ENCODE data around the gene VDAC2. TPM values are rescaled to one million over a fixed set of nuclear protein-coding genes. Genes with fewer than 3 reads are reported as not detected.
"Not testable (repeated sequence)": the region's sequence is repeated elsewhere in the genome, so short reads cannot be mapped to it uniquely, and the experiment has no call there.

VDAC2 gene
- total RNA-seq, 1 donor from 2014 or later, result 14.4 TPM

DNA sequence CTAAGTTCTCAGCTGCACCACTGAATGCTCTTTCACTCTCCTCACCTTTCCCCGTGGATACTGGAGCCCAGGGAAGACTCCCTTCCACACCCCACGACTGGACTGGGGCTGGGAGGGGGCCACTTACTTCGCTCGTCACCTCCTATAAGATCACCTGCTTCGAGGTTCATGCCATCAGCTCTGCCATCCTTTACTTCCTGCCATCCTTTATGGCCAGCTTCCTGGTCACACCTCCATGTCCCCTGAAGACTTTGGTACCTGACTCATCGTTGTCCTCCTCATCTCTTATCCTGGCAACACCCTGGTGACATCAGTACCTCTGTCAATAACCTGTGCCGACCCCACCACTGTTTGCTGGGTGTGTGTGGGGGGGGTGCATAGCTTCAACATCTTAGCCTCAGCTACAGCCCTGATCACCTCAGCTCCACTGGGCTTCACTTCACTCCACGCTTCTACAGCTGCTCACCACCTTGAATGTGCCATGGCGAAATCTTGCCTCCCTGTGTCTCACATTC is 8.7 kb upstream of the VDAC2 start:
- H3K4me3 ChIP-seq, result no peak overlapping the region
- DNase-seq (ENCODE audit: low spot score in 2 of 2), result peak in 1 of 2 donors; percentile 44
- intact Hi-C loops (cut with DNase I), result no loop called here
- no peaks in the 10 kb centered on the region for H3K36me3 ChIP-seq
- H3K4me1 ChIP-seq, result peaks cover 5 to 8% of the 10 kb centered on the region in 2 donors
- no peak for TF ChIP-seq CTCF (IDR thresholded peaks at IDR 0.05)
- H3K27me3 ChIP-seq, result no peaks in the 10 kb centered on the region
- H3K27ac ChIP-seq, result peak overlapping the region; percentile 63 to 69
- H3K9me3 ChIP-seq, result no peaks in the 10 kb centered on the region

DNA sequence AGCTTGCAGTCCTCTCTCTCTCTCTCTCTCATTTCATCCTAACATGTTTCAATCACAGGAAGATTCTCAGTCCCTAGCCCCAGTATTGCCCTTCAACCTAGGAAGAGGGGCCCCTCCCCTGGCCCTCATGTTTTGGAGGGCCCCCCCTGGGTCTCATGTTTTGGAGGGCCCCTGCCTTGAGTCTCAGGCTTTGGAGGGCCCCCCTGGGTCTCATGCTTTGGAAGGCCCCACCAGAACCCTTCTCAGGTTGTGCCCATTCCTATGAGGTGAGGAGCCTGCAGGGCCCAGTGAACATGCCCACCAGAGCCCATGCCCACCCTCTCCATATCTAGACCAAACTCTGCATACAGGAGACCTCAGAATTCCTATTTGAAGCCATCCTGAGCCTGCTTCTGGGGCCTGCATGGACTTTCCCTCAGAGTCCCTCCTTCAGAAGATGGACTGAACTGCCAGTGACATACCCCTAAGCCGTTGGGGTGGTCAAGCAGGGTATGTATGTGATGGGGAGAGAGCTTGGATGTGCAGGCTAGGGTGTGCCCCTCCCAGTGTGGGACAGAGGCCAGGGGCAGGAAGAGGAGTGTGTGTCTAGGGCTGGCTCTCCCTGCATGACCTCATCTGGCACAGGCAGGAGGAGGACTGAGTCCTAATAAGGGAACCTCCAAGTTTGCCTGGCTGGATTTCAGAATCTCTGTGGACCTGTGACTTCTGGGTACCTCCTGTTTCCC is 8.1 kb upstream of the VDAC2 start:
- Histone ChIP-seq H3K9me3 (no peaks in the 10 kb centered on the region), H3K36me3 (no peaks in the 10 kb centered on the region), H3K27ac (peak overlapping the region; percentile 63 to 69), H3K4me1 (peaks cover 5 to 8% of the 10 kb centered on the region in 2 donors), H3K27me3 (no peaks in the 10 kb centered on the region), H3K4me3 (no peak overlapping the region)
- intact Hi-C loops (cut with DNase I), result no loop called here
- DNase-seq (ENCODE audit: low spot score in 2 of 2), result peak in 1 of 2 donors; percentile 77
- TF ChIP-seq CTCF (IDR thresholded peaks at IDR 0.05), result no peak

DNA sequence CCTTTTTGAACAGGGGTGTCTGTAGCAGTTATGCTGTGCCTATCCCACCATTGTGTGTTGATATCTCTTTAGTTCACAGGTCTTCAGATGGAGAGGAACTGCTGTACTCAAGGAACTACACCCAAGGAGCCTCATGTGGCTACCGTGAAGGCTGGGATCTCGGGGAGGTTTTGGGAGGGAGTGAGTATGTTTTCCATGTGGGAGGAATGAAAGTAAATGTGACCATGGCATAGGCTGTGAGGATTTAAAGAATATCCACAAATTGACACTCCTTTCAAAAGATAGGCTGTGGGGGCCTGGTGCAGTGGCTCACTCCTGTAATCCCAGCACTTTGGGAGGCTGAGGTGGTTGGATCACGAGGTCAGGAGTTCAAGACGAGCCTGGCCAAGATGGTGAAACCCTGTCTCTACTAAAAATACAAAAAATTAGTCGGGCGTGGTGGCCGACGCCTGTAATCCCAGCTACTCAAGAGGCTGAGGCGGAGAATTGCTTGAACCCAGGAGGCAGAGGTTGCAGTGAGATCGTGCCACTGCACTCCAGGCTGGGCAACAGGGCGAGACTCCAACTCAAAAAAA is 7.5 kb upstream of the VDAC2 start:
- H3K9me3 ChIP-seq; H3K27me3 ChIP-seq; H3K4me3 ChIP-seq; H3K4me1 ChIP-seq; intact Hi-C loops (cut with DNase I); H3K36me3 ChIP-seq: not testable (repeated sequence)
- H3K27ac ChIP-seq, result peak overlapping the region; percentile 63 to 69
- peak in 1 of 2 donors; percentile 50 for DNase-seq (ENCODE audit: low spot score in 2 of 2)

DNA sequence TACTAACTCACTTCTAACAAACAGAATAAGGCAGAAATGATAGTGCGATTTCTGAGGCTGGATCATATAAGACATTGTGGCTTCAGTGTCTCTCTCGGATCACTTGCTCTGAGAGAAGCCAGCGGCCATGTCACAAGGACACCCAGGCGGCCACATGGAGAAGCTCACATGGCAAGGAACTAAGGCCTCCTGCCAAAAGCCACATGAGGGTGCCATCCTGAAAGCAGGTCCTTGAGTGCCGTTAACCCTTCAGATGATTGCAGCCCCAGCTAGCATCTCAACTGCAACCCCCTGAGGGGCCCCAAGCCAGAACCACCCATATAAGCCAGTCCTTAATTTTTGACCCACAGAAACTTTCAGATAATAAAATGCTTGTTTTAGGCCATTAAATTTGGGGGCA is 6.9 kb upstream of the VDAC2 start:
- TF ChIP-seq CTCF (IDR thresholded peaks at IDR 0.05), result no peak
- H3K27ac ChIP-seq, result peak overlapping the region in 1 of 2 donors; percentile 63
- intact Hi-C loops (cut with DNase I), result no loop called here

GRCh38 chr10:75205908-75206307 is 4.7 kb upstream of the VDAC2 start:
- no peaks in the 10 kb centered on the region for H3K9me3 ChIP-seq
- no peak for TF ChIP-seq CTCF (IDR thresholded peaks at IDR 0.05)
- no peak overlapping the region for H3K4me3 ChIP-seq
- no peaks in the 10 kb centered on the region for H3K27me3 ChIP-seq
- intact Hi-C loops (cut with DNase I), result no loop called here
- no peaks in the 10 kb centered on the region for H3K36me3 ChIP-seq
- no peak overlapping the region for H3K27ac ChIP-seq
- H3K4me1 ChIP-seq, result peaks cover 5 to 11% of the 10 kb centered on the region in 2 donors
- peak in 1 of 2 donors; percentile 44 for DNase-seq (ENCODE audit: low spot score in 2 of 2)

More for the DNA sequence above, 6.9 kb upstream of the VDAC2 start:
- H3K4me1 ChIP-seq, result peaks cover 5 to 8% of the 10 kb centered on the region in 2 donors
- H3K4me3 ChIP-seq, result no peak overlapping the region
- peak in 1 of 2 donors; percentile 51 for DNase-seq (ENCODE audit: low spot score in 2 of 2)
- no peaks in the 10 kb centered on the region for H3K36me3 ChIP-seq
- H3K9me3 ChIP-seq, result no peaks in the 10 kb centered on the region
- no peaks in the 10 kb centered on the region for H3K27me3 ChIP-seq

GRCh38 chr10:75206638-75207037 is 4.0 kb upstream of the VDAC2 start:
- peak in 1 of 2 donors; percentile 8 for DNase-seq (ENCODE audit: low spot score in 2 of 2)
- H3K36me3 ChIP-seq; H3K4me3 ChIP-seq; H3K27ac ChIP-seq; intact Hi-C loops (cut with DNase I); H3K27me3 ChIP-seq; H3K9me3 ChIP-seq: not testable (repeated sequence)
- peaks cover 11 to 14% of the 10 kb centered on the region in 2 donors for H3K4me1 ChIP-seq

All from ascending aorta (tissue), 2 donors.